HG03439 (cell line): ENCODE results near the gene ACTG1.
A peak's percentile ranks its signal among the peaks of the same experiment; 100 is the strongest.

Source experiments
- ATAC-seq: cut with Tn5 transposase; IDR thresholded peaks from one replicate; pipeline ENCODE4 v1.9.1; 2021; ENCODE audit warnings: mild to moderate bottlenecking, moderate library complexity; ENCODE audit not compliant: unreplicated experiment

ACTG1 gene

DNA sequence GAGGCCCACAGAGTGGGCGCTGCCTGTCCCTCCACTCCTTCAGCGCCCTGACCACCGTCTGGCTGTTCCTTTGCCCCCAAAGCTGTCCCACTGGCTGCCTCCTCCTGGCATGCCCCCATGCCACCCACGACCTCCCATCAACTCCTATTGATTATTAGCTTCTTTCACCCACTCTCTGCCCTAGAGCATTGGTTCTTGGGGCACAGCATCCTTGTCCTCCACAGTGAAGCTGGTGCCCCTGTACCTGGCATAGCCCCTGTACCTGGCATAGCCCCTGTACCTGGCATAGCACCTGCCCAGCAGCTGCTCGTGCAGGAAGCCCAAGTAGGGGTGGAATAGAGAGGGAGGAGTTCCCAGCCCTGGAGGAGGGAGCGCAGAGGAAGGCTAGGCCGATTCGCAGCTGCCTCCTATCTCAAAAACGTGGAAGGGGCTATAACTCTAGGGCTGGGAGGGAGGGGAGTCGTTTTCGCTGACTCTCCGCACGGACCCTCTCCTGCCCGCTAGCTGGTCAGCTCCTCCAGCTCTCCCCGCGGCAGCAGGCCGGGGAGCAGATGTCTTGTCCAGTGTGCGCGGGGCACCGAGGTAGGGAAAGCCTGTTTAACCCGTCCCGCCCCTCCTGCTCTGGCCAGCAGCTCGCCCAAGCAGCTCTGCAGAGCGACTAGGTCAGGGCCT is 5.7 kb upstream of the ACTG1 start:
- no peak for ATAC-seq

DNA sequence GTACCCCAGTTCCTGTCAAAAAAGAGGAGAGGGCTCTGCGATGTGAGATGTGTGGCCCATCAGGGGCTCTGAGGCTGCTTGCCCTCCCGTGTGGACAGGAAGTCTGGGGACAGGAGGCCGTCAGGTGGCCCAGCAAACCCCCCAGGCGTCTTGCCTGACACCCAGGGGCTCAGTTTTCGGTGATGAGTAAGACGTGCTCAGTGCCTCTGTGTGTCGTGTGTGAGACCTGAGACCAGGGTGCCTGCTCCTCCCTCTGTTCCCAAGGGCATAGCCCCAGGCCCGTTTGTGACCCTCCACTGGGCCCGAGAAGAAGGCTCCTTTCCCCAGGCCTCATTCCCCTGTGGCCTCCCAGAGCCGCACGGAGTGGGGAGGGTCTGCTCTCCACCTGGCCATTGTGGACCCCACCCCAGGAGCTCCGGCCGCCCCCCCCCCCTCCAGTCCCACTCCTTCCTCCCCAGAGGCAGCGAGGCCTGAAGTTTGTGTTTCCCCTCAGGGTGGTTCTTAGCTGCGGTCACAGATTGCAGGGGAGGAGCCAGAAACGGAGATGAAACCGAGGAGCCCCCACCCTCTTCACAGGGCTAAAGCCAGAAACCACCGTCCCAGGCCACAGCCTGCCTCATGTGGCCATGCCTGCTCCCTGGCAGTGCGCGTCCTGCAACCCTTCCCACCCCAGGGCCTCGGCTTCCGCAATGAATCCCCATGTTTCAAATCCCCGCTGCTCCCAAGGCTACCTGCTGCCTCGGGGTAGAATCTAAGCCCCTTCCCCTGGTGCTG is 4.9 kb upstream of the ACTG1 start:
- ATAC-seq, result peak; percentile 17

DNA sequence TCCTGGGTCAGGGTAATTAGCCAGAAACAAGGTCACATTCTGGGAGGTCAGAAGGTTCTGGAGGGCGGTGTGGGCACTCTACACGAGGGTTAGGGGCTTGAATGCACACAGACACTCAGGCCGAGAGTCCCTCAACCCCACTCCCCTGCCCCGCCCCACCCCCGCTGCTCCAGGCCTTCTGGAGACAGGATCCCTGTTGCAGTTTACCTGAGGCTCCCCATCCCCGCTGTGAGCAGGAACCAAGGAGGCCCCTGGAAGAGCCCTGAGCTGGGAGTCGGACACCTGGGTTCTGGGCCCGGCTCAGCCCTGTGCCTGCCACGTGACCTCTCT is 4.4 kb upstream of the ACTG1 start:
- ATAC-seq, result no peak

DNA sequence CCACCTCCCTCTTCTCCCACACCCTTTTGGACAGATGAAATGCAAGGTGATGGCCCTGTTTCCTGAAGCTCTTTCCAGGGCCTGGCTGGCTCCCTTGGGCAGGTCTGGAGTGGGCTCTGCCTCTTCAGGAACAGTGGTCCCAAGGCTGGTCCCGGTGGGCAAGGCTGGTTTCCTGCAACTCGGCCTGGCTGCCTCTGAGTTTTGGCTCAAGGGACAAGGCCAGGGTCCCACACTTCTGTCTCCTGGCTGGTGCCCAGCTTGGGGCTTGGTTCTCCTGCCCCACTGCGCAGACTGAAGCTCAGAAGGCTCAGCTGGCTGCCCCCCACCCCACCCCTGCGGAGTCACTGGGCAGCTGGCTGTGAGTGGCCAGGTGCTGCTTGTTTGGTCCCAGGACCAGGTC is 3.8 kb upstream of the ACTG1 start:
- ATAC-seq, result no peak

DNA sequence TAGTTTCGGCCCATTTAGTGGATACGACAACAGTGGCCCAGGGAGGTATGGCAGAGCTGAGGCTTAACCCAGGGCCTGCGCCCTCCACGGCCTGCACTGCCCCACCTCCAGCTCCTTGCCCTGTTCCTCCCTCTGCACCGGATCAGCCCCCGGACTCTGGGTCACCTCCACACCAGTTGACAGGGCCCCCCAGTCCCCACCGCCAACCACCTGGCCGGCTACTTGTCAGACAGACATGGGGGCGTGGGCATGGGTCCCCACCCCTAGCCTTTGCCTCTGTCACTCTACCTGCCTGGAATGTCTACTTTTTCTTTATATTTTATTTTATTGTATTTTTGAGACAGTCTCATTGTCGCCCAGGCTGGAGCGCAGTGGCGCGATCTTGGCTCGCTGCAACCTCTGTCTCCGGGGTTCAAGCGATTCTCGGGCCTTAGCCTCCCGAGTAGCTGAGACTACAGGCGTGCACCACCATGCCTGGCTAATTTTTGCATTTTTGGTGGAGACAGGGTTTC is 3.0 kb upstream of the ACTG1 start:
- no peak for ATAC-seq

DNA sequence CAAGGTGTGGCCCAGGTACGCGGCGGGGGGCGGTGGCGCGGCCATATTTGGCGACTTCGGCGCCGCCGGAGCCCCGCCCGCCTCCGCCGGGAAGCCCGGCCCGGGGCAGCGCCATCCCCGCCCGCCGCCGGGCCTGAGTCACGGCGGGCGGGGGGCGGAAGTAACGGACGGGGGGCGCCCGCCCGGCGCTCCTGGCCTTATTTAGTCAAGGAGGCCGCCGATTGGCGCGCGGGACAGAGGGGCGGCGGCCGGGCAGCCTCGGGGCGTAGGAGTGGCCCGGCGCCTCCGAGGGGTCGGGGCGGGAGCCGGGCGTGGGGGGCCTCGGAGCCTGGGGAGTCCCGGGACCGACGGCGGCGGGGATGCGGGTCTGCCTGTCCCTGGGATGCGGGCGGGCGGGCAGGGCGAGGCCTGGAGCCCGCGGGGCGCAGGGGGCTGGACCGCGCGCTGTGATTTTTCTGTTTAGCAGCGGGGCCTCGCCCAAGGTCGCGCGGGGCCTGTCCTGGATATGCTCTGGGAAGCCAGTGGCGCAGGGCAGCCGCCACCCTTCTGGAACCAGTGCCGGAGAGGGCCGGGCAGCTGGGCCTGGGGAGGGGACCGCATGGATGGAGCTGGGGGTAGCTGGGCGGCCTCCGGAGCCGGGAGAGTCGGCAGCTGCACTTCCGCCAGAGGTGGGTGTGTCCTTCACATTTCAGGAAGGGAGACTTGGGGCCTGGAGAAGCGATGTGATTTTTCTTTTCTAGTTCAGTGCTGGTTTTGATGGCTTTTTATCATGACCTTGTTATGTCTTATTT is 2.3 kb upstream of the ACTG1 start:
- no peak for ATAC-seq

DNA sequence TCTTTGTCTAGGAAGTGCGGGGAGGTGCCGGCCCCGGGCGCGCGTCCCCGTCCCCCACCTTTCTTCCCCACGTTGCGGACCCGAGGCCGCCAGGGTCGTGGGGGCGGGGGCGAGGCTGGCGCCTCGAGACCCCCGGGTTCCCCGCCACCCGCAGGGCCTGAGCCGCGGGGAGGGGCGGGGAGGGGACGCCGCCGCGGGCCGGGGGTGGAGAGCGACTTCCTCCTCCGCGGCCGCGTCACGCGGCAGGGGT is 1.8 kb upstream of the ACTG1 start:
- ATAC-seq, result no peak

DNA sequence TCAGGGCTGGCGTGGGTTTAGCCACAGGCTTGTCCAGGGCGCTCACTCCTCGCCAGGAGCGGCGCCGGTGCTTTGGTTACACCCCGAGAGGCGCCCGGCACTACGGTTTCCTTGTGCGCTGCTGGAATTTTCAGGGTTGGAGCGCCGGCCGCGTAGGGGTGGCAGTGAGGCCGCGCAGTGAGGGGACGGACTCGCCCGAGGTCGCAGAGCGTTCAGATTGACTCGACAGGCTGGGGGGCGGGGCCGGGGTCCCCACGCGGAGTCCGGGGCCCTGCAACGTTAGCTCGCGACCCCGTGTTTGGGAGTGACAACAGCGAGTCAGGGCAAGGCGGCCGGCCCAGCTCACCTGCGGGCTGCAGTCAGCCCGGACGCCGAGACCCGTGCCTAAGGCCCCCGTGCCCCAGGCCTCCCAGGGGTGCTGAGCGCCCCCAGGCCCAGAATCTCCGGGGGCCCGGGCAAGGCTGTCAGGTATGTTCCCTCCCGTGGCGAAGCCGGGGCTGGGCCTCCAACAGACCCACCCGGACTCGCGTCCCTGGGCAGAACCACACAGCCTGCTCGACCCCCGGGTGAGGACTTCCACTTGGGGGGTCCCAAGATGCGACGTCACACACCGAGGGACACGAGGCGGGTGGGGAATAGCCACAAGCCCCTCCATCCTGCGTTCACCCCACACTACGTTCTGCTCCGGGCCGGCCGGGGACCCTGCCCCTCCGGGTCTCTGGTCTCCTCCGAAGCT is 1.3 kb upstream of the ACTG1 start:
- no peak for ATAC-seq

DNA sequence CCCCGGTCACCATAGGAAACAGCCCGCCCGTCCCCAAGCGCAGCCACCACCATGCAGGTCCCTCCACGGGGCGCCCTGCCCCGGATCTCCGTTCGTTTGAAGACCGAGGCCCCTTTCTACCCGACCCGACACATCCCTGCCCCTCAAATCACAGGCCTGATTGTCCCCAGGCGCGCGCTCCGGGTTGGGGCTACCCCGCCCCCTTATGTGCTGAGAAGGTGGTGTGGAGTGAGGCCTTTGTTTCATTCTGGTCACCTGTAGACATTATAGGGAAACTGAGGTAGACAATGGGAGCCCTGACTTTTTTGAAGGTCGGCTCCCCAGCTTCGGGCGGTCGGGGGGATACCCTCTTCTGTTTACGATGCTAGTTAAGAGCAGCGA is 763 bp upstream of the ACTG1 start:
- ATAC-seq, result no peak

DNA sequence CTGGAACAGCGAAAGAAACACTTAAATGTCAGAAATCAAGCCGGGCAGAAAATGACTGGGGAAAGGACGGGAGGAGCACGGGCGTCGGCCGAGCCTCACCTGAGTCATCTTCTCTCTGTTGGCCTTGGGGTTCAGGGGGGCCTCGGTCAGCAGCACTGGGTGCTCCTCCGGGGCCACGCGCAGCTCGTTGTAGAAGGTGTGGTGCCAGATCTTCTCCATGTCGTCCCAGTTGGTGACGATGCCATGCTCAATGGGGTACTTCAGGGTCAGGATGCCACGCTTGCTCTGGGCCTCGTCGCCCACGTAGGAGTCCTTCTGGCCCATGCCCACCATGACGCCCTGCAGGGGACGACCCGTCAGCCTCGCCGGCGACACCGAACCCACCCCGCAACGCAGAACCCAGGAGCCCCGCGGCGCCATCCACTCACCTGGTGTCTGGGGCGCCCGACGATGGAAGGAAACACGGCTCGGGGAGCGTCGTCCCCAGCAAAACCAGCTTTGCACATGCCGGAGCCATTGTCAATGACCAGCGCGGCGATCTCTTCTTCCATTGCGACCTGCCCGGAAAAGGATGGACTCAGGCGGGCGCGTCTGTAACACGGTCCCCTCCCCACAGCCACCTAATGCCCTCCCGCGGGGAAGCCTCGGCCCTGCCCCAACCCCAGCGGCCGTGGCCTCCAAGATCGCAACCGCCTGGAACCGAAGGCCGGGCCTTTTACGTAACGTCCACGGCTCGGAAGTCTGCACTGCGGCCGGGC is 616 bp downstream of the ACTG1 start:
- peak; percentile 2 for ATAC-seq

DNA sequence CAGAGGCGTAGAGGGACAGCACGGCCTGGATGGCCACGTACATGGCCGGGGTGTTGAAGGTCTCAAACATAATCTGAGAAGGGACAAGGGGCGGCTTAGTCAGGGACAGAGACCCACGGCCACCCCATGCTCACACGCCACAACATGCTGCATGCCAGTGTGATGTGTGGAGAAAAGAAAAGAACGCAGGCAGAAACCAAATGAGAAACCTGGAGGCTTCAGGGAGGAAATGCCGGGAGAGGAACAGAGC is 1.1 kb downstream of the ACTG1 start:
- no peak for ATAC-seq

DNA sequence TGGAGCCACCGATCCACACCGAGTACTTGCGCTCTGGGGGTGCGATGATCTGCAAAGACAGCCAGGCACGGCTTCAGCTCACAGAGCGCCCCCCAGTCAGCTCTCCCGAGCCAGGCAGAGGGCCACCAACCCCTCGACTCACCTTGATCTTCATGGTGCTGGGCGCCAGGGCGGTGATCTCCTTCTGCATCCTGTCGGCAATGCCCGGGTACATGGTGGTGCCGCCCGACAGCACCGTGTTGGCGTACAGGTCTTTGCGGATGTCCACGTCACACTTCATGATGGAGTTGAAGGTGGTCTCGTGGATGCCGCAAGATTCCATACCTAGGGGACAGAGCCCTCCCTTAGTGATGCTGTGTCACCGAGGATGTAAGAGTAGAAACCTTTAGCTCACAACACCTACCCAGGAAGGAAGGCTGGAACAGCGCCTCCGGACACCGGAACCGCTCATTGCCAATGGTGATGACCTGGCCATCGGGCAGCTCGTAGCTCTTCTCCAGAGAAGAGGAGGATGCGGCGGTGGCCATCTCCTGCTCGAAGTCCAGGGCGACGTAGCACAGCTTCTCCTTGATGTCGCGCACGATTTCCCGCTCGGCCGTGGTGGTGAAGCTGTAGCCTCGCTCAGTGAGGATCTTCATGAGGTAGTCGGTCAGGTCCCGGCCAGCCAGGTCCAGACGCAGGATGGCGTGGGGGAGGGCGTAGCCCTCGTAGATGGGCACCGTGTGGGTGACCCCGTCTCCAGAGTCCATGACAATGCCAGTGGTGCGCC is 1.6 kb downstream of the ACTG1 start:
- ATAC-seq, result no peak

DNA sequence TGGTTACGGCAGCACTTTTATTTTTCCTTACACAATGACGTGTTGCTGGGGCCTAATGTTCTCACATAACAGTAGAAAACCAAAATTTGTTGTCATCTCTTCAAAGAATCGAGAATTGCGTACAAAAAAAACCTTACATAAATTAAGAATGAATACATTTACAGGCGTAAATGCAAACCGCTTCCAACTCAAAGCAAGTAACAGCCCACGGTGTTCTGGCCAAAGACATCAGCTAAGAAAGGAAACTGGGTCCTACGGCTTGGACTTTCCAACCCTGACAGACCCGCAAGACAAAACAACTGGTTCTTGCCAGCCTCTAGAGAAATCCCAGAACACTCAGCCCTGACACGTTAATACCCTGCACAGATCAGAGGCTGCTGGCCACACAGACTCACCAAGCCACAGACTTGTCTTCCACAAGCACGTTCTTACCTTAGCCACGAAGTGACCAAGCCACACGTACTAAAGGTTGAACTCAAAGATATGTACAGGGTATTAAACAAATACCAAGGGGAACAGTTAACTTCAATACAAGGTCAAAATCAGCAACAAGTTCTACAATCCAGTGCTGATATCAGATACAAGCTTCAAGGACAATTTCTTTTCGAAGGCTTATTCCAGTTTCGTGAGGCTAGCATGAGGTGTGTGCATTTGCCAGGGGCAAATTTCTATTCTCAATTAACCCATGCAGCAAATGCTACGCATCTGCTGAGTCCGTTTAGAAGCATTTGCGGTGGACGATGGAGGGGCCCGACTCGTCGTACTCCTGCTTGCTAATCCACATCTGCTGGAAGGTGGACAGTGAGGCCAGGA is 2.4 kb downstream of the ACTG1 start:
- no peak for ATAC-seq

DNA sequence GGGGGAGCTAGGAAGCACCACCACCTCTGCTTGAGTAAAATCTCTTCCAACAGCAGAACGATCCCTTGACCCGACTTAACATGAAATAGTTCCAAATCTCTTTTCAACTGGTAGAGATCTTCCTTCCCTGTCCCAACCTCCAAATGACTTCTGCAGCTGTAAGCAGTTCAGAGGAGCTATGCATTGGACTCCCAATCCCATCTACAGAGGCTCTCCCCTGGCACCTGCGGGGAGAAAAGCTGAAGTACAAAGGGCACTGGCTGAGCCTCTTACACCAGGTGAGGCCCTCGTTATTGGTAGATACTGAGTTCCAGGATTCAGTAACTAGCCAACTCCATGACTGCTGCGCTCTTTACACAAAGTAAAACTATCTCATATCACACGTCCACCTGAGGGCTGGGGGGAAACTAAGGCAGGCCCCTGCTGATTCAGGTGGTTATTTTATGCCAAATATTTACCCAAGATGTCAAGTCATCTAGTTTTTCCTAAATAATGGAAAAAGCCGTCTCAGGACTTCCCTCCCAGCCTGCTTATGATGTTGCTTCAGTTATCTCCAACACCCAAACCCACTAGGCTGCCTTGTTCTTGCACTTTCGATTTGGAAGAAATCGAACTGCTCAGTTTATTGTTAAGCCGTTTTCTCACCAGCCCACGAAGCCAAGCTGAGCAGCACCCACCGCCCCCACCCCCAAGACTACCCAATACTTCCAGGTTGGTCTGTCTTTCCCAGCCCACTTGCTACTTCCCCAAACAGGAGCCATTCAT is 3.2 kb downstream of the ACTG1 start:
- no peak for ATAC-seq

DNA sequence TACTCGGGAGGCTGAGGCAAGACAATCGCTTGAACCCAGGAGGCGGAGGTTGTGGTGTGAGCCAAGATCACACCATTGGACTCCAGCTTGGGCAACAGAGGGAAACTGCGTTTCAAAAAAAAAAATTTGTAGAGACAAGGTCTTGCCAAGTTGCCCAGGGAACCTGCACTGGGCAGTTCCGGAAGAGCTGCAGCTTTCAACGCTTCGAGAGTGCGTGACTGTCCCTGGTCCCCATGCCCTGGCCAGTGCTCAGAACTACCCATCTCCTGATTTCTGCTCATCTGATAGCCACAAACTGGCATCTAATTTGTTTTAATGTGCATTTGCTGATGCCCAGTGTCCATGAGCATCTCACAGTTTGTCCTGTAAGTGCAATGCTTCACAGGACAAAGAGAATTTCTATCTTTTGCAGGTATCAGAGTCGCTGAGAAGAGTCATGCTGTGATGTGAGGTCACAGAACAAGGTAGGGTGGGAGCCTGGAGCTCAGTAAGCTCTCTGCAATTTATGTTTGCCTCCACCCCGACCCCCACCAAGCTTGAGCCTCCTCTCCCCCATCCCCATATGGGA is 3.9 kb downstream of the ACTG1 start:
- ATAC-seq, result no peak

DNA sequence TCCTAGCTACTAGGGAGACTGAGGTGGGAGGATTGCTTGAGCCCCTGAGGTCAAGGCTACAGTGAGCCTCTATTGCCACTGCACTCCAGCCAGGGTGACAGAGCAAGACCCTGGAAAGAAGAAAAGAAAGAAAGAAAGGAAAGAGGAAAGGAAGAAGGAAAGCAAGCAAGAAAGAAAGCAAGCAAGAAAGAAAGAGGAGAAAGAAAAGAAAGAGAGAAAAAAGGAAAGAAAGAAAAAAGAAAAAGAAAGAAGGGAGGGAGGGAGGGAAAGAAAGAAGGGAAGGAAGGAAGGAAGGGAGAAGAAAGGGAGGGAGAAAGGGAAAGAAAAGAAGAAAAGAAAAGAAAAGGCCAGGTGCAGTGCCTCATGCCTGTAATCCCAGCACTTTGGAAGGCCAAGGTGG is 9.0 kb downstream of the ACTG1 start:
- ATAC-seq, result no peak

DNA sequence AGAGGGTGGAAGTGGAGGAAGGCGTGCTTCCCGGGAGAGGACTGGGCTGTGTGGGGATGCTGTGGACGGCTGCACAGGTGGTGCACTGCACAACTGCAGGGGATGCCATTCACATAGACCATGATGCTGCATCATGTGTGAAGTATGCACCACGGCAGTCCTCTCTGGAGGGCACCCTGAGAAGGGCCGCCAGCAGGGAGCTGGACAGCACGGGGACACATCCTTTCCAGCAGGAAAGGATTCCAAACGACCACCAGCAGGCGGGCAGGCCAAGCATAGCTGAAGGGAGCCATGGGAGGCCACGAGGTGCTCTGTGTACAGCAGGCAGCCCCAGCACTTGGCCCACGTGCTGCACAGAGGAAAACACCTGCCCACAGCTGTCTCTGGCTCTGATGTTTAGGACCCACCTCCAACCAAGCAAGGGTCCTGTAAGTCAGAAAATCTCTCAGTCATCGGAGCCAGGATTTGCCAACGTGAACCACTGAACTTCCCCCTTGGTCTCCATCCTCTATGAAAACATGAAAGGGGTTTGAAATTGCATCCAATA is 10.1 kb downstream of the ACTG1 start:
- ATAC-seq, result no peak

DNA sequence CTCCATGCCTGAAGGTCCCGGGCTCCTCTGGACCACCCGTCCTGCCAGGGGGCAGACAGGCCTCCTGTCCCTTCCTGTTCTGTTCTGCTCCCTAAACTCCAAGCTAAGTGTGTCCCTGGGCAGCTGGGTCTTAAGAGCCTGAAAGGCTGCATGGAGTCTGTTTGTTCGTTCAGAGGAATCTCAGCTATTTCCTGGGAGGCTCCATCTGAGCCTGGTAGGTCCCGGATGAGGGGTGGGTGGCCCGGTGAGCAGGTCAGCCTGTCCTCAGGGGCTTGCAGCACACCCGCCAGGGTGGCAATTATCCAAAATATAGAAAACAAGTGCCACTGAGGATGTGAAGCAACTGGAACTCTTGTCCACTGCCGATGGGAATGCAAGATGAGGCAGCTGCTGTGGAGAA is 12.6 kb downstream of the ACTG1 start:
- ATAC-seq, result no peak
